BJ (cell line): Measurements from ENCODE around the gene RBP5. TPM values are rescaled to one million over a fixed set of nuclear protein-coding genes. Genes with fewer than 3 reads are reported as not detected.

Source experiments
- CTCF ChIA-PET: fragments of 350-600 bp; formaldehyde crosslinking; extraction: SDS; loops from one replicate; lab custom pipeline; 2021; ENCODE audit warnings: antibody characterized with exemption, inconsistent platforms; lab: Yijun Ruan, JAX
- POLR2A ChIA-PET: fragments of 300-600 bp; sonication (Branson Sonifier 250); formaldehyde crosslinking; extraction: SDS; loops from one replicate; lab custom pipeline; 2021; ENCODE audit warnings: antibody characterized with exemption; lab: Charles Lee
- DNase-seq: peaks from one replicate; pipeline ENCODE4 v3.0.0-alpha.2; 2011; ENCODE audit warnings: low read depth
- H3K27me3 ChIP-seq: 2 replicates; pipeline ENCODE4 v1.6.0; 2011; ENCODE audit warnings: low read length; ENCODE audit not compliant: control insufficient read depth, insufficient read depth
- H3K36me3 ChIP-seq: 2 replicates; pipeline ENCODE4 v1.5.1; 2011; ENCODE audit warnings: low read length; ENCODE audit not compliant: control insufficient read depth, insufficient read depth
- H3K4me3 ChIP-seq: 2 replicates; pipeline ENCODE4 v1.5.1; 2011; ENCODE audit warnings: low read depth, mild to moderate bottlenecking, control low read depth, low read length
- polyA plus RNA-seq: library from polyadenylated mRNA; depleted of rRNA; stranded (reverse); fragments of >200 nt; gene quantifications from 2 replicates; pipeline ENCODE4 v1.2.3, GENCODE V29; 2011
- TF ChIP-seq, protein P1 (sequence below): IDR thresholded peaks from 2 replicates; pipeline ENCODE4 v1.5.1; 2011; ENCODE audit warnings: low read depth, mild to moderate bottlenecking, control low read depth, inconsistent platforms, low read length, moderate library complexity; ENCODE audit not compliant: insufficient read depth

RBP5 gene
- polyA plus RNA-seq, 1 experiment, result not detected

DNA sequence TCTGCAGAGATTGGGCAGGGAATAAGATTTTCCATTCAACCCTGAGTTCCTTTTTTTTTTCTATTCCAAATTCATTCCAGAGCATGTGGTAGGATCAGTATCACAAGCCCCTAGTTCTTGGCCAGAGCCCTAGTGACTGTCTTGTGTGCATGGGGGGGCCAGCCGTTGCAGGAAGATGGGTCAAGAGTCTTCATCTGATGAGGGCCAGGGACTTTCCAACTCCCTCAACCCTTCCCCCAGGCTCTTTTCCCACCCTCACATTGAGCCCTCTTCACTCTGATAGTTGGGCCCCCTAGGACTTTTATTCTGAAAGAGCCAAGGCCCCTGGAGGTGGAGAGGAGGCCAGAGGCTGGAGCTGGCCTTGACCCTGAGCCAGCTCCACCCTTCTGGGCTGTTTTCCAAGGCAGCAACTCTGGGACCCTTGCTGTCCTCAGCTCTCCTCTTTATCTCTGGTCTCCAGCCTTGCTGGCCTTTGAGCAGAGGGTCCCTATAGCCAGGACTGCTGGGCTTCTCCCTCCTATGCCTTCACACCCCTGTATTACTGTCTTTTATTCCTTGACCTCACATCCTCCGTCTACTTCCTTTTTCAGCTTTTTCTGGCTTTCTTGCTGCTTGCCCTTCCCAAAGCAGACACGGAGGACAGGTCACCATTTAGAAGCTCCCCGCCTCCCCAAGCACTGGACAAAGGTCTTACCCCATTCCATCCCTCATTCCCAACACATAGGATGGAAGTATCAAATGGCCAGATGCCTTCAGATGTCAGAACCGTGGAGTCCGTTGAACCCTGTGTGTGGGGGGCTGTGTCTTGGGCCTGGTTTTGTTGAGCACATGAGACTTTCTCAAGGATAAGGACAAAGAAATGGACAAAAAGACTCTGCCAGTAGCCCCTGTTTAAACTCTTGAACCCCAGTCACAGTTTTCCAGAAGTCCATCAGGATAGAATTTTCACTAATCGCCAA, 5.6 kb downstream of the RBP5 start:
- CTCF ChIA-PET, result interaction anchor here (0.6 to 5.3 kb wide), 3 partner anchors 10 to 224 kb away, joined by 3 to 29 read pairs (median 12); partner anchors contain the start of gene C1RL
- no peak overlapping the region for H3K4me3 ChIP-seq
- peaks cover 1% of the 10 kb centered on the region; the same call in 1 of the 2 replicates for H3K36me3 ChIP-seq
- H3K27me3 ChIP-seq, result no peaks in the 10 kb centered on the region
- TF ChIP-seq, protein P1, sequence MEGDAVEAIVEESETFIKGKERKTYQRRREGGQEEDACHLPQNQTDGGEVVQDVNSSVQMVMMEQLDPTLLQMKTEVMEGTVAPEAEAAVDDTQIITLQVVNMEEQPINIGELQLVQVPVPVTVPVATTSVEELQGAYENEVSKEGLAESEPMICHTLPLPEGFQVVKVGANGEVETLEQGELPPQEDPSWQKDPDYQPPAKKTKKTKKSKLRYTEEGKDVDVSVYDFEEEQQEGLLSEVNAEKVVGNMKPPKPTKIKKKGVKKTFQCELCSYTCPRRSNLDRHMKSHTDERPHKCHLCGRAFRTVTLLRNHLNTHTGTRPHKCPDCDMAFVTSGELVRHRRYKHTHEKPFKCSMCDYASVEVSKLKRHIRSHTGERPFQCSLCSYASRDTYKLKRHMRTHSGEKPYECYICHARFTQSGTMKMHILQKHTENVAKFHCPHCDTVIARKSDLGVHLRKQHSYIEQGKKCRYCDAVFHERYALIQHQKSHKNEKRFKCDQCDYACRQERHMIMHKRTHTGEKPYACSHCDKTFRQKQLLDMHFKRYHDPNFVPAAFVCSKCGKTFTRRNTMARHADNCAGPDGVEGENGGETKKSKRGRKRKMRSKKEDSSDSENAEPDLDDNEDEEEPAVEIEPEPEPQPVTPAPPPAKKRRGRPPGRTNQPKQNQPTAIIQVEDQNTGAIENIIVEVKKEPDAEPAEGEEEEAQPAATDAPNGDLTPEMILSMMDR, result no peak
- DNase-seq, result no peak
- POLR2A ChIA-PET, result no interaction called here

- CTCF ChIA-PET, result interaction anchor here (0.6 to 5.3 kb wide), 2 partner anchors 12 to 957 kb away, joined by 3 to 29 read pairs; partner anchors contain the start of gene C1RL
- no peak for DNase-seq
- no peaks in the 10 kb centered on the region for H3K27me3 ChIP-seq
- H3K4me3 ChIP-seq, result no peak overlapping the region
- TF ChIP-seq, protein P1, result no peak
- peaks cover 6% of the 10 kb centered on the region for H3K36me3 ChIP-seq
- POLR2A ChIA-PET, result no interaction called here
Observed at GRCh38 chr12:7121324-7121723, 7.4 kb downstream of the RBP5 start.

GRCh38 chr12:7120166-7120565, 8.5 kb downstream of the RBP5 start:
- no peak for DNase-seq
- Histone ChIP-seq H3K27me3 (no peaks in the 10 kb centered on the region), H3K4me3 (no peak overlapping the region), H3K36me3 (peaks cover 10% of the 10 kb centered on the region)
- ChIA-PET CTCF (interaction anchor here (0.9 to 5.3 kb wide), 2 partner anchors 11 to 60 kb away, joined by 4 to 29 read pairs; partner anchors contain the start of genes C1RL and C1S), POLR2A (no interaction called here)
- TF ChIP-seq, protein P1, result no peak

DNA sequence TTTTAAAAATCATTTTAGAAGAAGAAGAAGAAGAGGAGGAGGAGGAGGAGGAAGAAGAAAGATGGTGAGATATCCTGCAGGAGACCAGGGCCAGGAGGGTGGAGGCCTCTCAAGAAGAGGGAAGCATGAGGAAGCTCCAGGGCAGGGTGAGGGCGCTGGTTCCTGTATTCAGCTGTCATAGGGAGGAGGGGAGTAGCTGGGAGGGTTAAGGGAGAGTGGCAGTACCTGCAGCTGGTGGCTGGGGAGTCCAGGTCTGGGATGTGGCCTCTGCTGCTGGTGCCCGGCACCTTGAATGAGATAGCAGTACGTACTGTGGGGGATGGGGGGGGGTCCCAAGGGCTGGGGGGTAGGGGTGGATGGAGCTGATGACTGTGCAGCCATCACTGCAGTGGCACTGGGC, 9.8 kb downstream of the RBP5 start:
- DNase-seq, result no peak
- CTCF ChIA-PET, result interaction anchor here (0.6 to 5.3 kb wide), 4 partner anchors 10 to 174 kb away, joined by 3 to 29 read pairs (median 6); partner anchors contain the start of genes C1RL, C1S and CLSTN3
- H3K4me3 ChIP-seq, result no peak overlapping the region
- H3K36me3 ChIP-seq, result peaks cover 10% of the 10 kb centered on the region
- H3K27me3 ChIP-seq, result no peaks in the 10 kb centered on the region
- POLR2A ChIA-PET, result no interaction called here
- TF ChIP-seq, protein P1, result no peak

DNA sequence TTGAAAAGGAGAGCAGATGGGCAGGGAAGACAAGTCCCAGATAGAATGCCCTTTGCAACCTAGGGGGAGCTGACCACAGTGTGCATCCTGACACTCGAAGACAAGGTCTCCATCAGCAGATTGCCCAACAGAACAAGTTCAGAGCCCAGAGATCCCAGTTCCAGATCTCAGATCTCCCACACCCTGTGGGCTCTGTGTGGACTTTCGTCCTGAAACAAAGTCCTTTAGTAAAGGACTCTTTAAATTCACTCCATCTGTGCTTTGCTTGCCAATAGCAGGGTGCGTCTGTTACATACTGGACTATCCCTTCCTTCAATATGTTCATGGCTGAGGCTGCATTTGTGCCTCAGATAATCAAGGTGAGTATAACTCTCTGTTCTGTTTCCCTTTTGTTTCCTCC, 11.0 kb downstream of the RBP5 start:
- POLR2A ChIA-PET, result no interaction called here
- Histone ChIP-seq H3K27me3 (no peaks in the 10 kb centered on the region), H3K4me3 (no peak overlapping the region), H3K36me3 (peaks cover 10% of the 10 kb centered on the region)
- CTCF ChIA-PET, result interaction anchor here (1.8 to 5.3 kb wide), 3 partner anchors 9 to 173 kb away, joined by 5 to 29 read pairs (median 6); partner anchors contain the start of genes C1RL and C1S
- no peak for DNase-seq
- TF ChIP-seq, protein P1, result no peak
